ENCODE results near the gene MPDU1.

DNA sequence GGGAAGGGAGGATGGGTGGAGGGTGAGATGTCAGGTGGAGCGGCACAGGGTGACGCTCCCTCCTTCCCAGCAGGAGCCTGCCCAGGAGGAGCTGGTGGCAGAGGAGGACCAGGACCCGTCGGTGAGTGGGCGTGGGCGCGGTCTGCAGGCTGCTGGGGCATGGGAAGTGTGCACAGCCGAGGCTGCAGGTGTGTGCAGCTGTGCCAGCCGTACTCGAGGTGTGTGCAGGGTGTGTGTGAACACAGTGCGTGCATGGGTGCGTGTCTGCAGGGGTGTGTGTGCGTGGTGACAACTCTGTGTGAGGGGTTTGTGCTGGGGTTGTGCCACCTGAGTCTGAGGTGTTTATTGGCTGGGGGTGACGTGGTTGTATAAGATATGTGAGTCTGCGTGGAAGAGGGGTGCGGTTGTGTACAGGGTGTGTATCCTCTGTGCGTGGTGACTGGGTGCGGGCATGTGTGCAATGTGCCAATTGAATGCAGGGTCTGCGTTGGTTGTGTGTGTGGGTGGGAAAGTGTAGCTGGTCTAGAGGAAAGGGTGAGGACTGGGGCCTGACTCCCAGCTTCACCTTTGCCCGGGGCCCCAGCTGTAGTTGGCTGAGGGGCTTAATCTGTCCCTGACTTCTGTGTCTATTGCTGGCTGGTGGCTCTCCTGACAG lies 34.1 kb upstream of the MPDU1 start:
- TF ChIP-seq POLR2A (IDR thresholded peaks at IDR 0.05; ENCODE audit: low read depth): no peak
- TF ChIP-seq, protein P1, sequence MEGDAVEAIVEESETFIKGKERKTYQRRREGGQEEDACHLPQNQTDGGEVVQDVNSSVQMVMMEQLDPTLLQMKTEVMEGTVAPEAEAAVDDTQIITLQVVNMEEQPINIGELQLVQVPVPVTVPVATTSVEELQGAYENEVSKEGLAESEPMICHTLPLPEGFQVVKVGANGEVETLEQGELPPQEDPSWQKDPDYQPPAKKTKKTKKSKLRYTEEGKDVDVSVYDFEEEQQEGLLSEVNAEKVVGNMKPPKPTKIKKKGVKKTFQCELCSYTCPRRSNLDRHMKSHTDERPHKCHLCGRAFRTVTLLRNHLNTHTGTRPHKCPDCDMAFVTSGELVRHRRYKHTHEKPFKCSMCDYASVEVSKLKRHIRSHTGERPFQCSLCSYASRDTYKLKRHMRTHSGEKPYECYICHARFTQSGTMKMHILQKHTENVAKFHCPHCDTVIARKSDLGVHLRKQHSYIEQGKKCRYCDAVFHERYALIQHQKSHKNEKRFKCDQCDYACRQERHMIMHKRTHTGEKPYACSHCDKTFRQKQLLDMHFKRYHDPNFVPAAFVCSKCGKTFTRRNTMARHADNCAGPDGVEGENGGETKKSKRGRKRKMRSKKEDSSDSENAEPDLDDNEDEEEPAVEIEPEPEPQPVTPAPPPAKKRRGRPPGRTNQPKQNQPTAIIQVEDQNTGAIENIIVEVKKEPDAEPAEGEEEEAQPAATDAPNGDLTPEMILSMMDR (IDR thresholded peaks at IDR 0.05): no peak
- TF ChIP-seq POLR2AphosphoS5 (IDR thresholded peaks at IDR 0.05): no peak
- no peak for TF ChIP-seq EP300 (IDR thresholded peaks at IDR 0.05)

Measured in esophagus muscularis mucosa (tissue), 4 donors.